GM21381 (cell line): ENCODE results near the gene TWF2.

ENCODE experiments used
- ATAC-seq: cut with Tn5 transposase; IDR thresholded peaks from one replicate; pipeline ENCODE4 v1.9.1; 2021; ENCODE audit warnings: mild to moderate bottlenecking, moderate library complexity; ENCODE audit not compliant: unreplicated experiment

Gene TWF2

DNA sequence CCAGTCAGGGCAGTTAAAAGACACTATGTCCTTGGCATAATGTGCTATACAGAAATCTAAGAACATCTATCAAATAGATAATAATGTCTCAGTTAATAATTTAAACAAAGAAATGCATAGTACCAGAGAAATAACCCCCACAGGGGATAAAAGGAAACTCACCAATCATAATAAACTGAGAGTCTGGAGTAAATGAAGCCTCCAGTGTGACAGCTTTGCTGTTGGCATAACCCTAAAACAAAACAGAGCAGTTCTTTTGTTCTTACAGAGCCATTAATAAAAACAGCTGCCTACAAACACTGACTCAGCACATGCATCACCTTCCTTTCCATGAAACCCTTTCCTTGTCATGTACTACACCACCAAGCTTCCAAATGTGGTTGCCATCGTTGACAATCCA lies 20.1 kb upstream of the TWF2 start:
- ATAC-seq = no peak

DNA sequence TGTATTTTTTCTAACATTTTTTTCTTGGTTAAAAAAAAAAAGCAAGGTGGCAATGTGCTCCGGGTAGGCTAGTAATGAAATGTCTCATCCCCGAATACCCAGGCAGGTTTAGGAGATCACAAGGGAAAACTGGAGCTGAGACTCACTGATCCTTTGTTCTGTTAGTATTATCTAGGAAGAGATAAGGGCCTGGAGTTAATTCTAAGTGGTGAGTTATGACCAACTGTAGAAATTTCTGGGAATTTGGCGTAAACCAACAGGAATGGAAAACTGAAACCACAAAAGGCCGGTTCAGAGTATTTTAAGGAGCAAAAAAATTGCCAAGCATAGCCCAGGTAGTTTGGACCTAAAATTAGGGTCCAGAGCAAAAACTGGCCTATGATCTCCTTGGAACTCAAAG lies 19.0 kb upstream of the TWF2 start:
- no peak for ATAC-seq

DNA sequence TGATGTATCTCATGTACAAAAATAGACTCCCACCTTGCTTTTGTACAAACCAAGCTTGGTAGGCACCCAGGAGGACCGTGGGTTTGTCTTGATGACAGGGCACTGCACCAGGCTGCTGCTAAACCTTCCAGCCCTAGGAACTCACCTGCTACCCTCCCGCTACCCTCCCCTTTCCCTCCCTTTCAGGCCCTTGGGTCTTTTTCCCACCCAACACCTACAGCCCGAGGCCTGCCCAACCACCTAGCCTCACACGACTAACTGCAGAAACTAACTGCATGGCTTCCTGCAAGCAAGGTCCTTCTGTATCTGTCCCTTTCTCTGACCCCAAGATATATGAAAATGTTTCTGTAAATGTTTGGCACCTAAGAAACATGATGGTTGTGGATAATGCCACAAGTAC lies 17.7 kb upstream of the TWF2 start:
- ATAC-seq = no peak

- no peak for ATAC-seq
Measured at GRCh38 chr3:52256159-52256558, 17.2 kb upstream of the TWF2 start.

DNA sequence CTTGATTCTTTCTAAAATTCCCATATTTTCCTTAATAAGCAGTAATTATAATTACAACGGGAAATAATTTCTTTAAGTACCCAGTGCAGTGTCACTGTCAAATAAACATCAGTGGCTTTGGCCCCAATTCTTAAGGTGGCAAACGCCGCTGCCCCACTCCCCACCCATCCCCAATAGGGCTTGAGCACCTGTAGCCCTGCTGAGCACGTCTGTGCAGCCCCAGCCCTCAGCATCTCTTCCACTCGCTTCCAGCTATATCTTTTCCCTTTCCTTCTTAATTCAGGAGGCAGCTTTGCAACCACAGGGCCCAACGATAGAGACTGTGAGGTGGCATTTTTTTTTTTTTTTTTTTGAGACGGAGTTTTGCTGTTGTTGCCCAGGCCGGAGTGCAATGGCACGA lies 15.7 kb upstream of the TWF2 start:
- no peak for ATAC-seq

DNA sequence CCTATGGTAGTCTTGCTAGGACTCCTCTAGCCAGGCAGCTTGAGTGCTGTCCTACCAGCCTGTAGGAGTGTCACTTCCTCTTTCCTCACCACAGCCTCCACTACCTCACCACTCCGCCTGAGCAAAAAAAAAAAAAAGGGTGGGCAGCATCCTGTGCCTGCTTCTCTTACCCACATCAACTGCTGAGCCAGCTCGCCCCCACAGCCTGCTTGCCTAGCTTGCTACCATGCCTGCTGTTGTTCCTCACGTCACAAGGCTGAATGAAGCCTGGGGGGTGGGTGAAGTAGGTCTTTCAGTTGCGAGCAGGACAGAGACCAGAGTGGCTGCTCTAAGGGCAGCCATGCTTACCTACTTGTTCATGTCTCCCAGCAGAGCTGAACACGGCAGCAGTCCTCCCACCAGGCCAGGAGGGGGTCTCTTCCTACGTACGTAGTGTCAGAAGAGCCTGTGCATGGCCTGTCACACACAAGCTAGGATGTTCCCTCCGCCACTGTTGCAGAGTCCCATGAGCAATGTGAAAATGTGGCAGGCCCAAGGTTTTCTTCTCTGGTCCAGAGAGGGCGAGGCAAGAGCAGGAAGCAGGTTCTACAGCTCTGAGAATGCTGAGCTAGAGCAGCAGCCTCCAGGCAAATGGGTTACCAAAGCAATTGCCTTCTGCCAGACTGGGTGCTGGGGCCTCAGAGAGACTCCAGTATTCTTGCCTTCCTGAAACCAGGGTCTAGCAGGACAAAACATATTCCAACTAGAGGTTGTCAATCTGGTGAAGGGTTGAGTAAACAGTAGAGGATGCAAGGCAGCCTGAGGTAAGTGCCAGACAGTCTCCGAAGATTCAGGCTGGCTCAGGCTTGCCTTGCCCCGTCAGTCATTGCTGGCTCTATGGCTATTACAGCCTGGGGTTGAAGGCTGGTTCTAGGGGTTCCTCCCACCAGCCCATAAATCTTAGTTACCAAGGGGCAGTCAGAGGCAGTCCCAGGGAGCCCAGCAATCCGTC lies 14.7 kb upstream of the TWF2 start:
- peak; percentile 90 for ATAC-seq

- no peak for ATAC-seq
Measured at GRCh38 chr3:52250122-52250521, 11.2 kb upstream of the TWF2 start.

- ATAC-seq = no peak
Measured at GRCh38 chr3:52249683-52250082, 10.7 kb upstream of the TWF2 start.

- no peak for ATAC-seq
Measured at GRCh38 chr3:52248816-52249547, 10.0 kb upstream of the TWF2 start.

- ATAC-seq = no peak
Measured at GRCh38 chr3:52248165-52248541, 9.2 kb upstream of the TWF2 start.

DNA sequence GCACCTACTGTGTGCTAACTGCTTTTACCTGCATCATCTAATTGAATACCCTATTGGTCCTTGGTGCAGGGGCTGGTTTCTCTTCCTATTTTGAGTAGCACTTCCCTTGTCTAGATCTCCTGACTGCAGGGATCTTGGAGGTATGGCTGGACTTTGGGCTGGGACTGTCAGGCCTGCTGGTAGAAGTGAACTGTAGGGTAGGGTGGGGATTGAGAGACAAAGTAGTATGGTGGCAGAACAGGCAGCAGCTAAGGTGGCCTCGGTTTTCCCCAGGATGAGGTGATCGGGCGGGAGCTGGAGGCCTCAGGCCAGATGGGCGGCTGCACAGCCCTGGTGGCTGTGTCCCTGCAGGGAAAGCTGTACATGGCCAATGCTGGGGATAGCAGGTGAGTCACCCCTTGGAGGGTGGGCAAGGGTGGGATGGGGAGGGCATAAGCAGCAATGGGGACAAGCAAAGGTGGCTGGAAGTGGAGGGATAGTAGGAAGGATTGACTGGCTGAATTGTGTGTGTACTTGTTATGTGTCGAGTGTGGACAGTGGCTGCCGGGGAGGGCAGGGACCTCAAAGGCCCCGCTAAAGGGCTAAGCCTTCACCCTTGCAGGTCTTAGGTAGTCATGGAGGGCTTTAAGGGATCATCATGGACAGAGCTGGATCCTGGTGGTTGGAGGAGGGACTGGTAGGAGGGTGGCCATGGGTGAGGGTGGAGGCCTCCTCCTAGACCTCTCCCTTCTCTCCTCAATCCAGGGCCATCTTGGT lies 8.6 kb upstream of the TWF2 start:
- ATAC-seq = no peak

DNA sequence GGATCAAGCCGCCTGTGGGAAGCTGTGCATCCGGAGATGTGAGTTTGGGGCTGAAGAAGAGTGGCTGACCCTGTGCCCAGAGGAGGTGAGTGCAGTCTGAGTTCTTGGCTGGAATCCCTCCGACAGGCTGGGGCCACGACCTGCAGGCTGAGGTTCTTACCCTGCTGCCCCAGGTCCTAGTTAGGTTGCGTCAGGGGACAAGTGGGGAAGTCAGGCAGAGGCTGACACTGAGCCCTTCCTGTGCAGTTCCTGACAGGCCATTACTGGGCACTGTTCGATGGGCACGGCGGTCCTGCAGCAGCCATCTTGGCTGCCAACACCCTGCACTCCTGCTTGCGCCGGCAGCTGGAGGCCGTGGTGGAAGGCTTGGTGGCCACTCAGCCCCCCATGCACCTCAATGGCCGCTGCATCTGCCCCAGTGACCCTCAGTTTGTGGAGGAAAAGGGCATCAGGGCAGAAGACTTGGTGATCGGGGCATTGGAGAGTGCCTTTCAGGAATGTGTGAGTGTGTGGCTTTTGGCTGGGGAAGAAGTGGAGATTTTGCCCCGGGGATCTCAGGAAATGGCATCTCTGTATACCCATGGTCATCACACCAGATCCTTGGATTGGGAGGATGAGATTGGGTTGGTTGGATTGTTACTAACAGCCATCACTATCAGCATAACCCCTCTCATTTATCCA lies 7.9 kb upstream of the TWF2 start:
- no peak for ATAC-seq

DNA sequence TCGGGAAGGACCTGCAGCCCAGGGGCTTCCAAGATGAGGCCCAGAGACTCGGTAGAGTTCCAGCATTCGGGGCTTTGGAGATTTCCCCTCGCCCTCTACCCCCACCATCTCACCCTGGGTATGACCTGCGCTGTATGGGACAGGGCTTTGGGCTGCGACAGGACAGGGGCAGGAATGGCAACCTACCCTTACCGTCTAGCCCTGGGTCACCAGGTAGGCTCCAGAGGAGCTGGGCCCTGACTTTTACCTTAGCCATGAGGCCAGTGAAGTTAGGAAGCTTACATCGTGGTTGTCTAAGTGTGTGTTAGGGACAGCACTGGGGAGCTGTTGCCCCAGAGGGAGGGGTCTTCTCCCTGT lies 7.3 kb upstream of the TWF2 start:
- no peak for ATAC-seq

- ATAC-seq = peak; percentile 33
Measured at GRCh38 chr3:52245322-52246263, 6.6 kb upstream of the TWF2 start, which contains the start of gene PPM1M. TSS of gene PPM1M (plus strand) at chr3:52245759. CDS start at chr3:52245825, 66 bp downstream.

- peak; percentile 33 for ATAC-seq
Measured at GRCh38 chr3:52243791-52244628, 5.1 kb upstream of the TWF2 start.

DNA sequence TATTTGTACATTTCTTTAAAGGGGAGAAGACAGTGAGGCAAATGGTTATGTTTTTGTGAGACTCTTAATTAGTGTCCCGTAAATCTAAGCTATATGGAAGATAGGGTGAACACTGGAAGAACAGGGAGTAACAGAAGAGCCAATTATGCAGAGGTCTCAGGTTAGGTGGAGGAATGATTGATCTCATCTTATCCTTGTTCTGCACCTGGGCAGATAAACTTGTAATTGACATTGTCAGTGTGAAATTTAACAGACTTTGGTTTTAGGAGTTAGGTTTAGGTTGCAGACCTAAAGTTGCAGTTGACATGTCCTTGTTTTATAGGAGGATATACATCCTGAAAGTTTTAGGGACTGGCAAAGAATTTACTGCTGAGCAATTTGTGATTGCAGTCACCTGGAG lies 3.1 kb upstream of the TWF2 start:
- no peak for ATAC-seq

- no peak for ATAC-seq
Measured at GRCh38 chr3:52240886-52241370, 2.0 kb upstream of the TWF2 start.

DNA sequence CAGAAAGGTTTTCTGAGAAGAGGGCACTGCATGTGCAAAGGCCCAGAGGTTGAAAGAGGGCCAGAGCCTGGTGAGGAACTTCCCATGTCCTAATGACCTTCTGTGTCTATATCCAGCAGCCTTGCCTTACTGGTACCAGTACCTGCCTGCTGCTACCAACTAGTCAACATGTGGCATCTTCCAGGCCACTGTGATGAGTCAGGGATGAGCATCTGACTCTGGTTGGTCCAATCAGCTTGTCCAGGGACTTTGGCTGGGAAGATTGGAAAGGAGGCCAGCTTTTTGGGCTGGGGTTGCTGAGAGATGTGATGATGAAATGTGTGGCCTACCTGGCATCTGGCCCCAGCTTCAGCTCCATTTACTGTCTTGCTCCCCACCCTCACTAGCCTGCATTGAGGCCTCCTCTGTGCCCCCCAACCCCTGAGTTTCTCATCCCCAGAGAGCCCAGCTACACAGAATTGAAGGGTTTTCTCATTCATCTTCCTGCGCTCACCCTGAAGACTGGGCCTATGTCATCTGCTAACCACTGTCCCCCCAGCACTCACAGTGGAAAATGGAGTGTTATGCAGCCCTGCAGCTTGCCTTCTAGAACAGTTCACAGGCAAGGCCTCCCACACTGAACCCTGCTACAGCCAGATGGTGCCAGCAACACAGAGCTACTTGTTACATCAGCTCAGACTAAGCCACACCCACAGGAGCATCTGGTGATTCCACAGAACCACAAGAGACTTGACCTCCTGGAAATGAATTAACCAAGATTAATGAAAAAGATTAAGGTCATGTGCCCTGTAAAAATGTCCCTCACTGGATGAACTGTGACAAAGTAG lies 1.3 kb upstream of the TWF2 start:
- ATAC-seq = no peak
